Activated CD4-positive, alpha-beta memory T cell treated with anti-CD3 and anti-CD28 coated beads, Interleukin-2, amount 10 ng/mL, durations not matched to agents 7 days and 5 days (primary cell): ENCODE results near the gene SLC4A4. TPM values are rescaled to one million over a fixed set of nuclear protein-coding genes. Genes with fewer than 3 reads are reported as not detected.

Experiments
- CTCF ChIA-PET: fragments of 350-600 bp; sonication (Branson Sonifier 250); formaldehyde crosslinking; loops from one replicate; lab custom pipeline; 2021; ENCODE audit warnings: antibody characterized with exemption, inconsistent platforms; lab: Charles Lee
- POLR2A ChIA-PET: fragments of 350-600 bp; sonication (Branson Sonifier 250); formaldehyde crosslinking; loops from one replicate; lab custom pipeline; 2021; ENCODE audit warnings: antibody characterized with exemption; lab: Charles Lee
- DNase-seq: peaks from one replicate; pipeline ENCODE4 v3.0.0-alpha.2; 2020
- H3K27ac Mint-ChIP-seq: one replicate; pipeline ENCODE4 v1.8.0; 2021; ENCODE audit warnings: mild to moderate bottlenecking, mixed read lengths
- H3K27me3 Mint-ChIP-seq: one replicate; pipeline ENCODE4 v1.8.0; 2021; ENCODE audit warnings: mixed read lengths
- H3K36me3 Mint-ChIP-seq: one replicate; pipeline ENCODE4 v1.8.0; 2021; ENCODE audit warnings: low read depth, mixed read lengths
- H3K4me1 Mint-ChIP-seq: one replicate; pipeline ENCODE4 v1.8.0; 2021; ENCODE audit warnings: mixed read lengths
- H3K4me3 Mint-ChIP-seq: one replicate; pipeline ENCODE4 v1.8.0; 2021; ENCODE audit warnings: mild to moderate bottlenecking, mixed read lengths
- H3K9me3 Mint-ChIP-seq: one replicate; pipeline ENCODE4 v1.8.0; 2021; ENCODE audit warnings: mixed read lengths
- total RNA-seq, 2 experiments: library from RNA; stranded (reverse); gene quantifications; one replicate each; pipeline ENCODE4 v1.2.3, GENCODE V29; 2021

The SLC4A4 gene
- total RNA-seq, 2 experiments from 2014 or later: 2.3 to 3.1 TPM

DNA sequence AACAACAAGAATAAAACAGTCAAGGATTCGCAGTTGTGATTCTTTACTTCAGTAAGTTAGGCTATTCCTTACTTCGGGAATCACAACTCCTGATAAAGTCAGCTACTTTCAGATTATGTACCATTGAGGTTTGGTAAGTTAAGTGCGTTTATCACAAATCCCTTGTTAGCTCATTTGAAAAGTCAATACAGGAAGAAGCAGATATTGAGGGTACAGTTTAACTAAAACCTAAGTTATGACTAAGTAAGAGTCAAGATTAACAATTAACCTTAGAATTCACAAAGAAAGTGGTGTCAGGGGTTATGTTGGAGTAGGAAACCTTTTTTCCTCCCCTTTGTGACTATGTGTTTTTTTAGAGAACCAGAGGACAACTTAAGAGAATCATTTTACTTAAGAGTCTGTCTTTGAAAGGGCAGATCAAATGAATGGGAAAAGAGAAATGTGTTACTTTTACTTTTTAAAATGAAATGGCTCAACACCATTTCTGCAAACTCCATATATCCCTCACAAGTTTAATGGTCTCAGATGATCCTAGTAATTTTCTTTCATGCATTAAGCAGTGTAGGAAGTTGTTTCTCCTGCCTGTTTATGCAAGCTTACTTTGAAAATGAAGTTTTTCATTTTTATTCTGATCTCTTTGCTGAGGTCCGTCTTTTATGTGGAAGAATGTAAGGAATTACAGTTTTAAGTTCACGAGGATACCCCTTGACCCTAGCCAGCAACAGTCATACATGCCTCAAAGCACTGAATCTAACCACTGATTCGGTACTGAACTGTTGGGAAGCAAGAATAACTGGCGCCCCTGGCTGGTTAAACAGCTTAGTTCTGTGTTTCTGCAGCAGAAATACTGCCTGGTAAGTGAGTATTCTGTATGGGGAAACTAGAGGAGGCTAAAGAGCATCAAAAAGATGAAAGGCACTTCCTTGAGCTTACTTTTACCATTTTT lies 211.7 kb downstream of the SLC4A4 start:
- DNase-seq: no peak
- Mint-ChIP-seq H3K27me3 (no peaks in the 10 kb centered on the region), H3K27ac (no peak overlapping the region), H3K9me3 (no peaks in the 10 kb centered on the region), H3K4me3 (no peak overlapping the region), H3K36me3 (no peaks in the 10 kb centered on the region), H3K4me1 (no peaks in the 10 kb centered on the region)
- POLR2A ChIA-PET: no interaction called here
- CTCF ChIA-PET: no interaction called here

DNA sequence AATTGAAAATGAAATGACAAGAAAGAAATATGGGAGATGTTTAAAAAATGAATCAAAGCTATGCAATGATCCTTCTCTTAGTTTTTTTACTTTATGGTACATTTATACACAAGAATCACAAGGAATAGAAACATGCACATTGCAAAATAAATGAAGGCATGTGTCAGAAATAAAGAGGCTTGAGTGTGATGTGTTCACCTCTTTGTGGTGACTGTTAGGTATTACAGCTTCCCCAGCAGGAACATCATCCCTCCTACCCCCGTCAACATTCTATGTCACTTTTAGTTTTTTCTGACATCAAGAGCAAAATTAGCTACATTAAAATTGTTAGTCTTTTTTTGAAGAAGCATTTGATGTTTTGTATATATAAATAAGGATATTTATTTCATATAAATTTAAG lies 214.8 kb downstream of the SLC4A4 start:
- Mint-ChIP-seq H3K27ac (no peak overlapping the region), H3K36me3 (no peaks in the 10 kb centered on the region), H3K9me3 (no peaks in the 10 kb centered on the region), H3K4me3 (no peak overlapping the region), H3K4me1 (no peaks in the 10 kb centered on the region), H3K27me3 (no peaks in the 10 kb centered on the region)
- CTCF ChIA-PET: interaction anchor here (0.7 kb wide), 2 partner anchors 151 to 158 kb away, joined by 3 to 6 read pairs; no protein-coding TSS in a partner anchor
- DNase-seq: no peak
- POLR2A ChIA-PET: no interaction called here

DNA sequence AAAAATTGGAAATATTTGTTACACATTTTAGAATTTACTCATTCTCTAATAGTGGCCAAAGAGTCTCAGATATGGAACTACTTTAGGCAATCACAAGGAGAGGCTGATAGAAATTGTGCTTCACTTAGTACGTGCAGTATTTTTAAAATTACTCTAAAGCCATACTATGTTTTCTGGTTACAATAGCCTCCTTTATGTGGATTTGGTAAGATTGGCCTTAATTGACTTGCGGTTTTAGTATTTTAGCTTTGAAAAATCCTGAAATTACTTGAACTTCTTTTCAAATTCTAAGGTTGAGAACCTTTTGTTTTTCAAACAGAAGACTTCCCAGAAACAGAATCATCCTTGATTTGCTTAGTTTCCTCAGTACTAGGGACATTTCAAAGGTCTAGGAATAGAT lies 215.2 kb downstream of the SLC4A4 start:
- ChIA-PET CTCF (interaction anchor here (0.7 kb wide), 2 partner anchors 151 to 157 kb away, joined by 3 to 6 read pairs; no protein-coding TSS in a partner anchor), POLR2A (no interaction called here)
- H3K36me3 Mint-ChIP-seq: no peaks in the 10 kb centered on the region

DNA sequence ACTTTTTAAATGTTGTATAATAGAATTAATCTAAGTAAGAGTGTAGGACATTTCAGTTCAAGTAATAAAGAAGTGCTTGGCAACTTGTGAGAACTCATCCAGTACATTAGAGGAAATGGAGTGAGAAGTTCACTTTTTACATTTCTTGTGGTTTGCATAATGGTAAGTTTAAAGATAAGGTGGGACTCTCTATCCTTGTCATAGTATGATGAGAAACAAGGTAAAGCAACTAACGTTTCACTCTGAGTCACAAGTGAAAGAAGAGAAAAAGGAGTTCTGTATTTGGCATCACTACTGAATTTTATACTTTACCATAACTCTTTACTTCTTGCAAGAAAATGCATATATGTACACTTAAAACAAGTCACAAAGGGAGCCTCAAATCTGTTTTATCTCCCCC lies 219.4 kb downstream of the SLC4A4 start:
- Mint-ChIP-seq H3K27me3 (no peaks in the 10 kb centered on the region), H3K36me3 (no peaks in the 10 kb centered on the region), H3K4me3 (no peak overlapping the region), H3K27ac (no peak overlapping the region), H3K9me3 (no peaks in the 10 kb centered on the region), H3K4me1 (no peaks in the 10 kb centered on the region)
- CTCF ChIA-PET: no interaction called here
- POLR2A ChIA-PET: no interaction called here
- no peak for DNase-seq

More for the DNA sequence above, 215.2 kb downstream of the SLC4A4 start:
- no peaks in the 10 kb centered on the region for H3K4me1 Mint-ChIP-seq
- no peak overlapping the region for H3K4me3 Mint-ChIP-seq
- H3K27me3 Mint-ChIP-seq: no peaks in the 10 kb centered on the region
- no peak for DNase-seq
- no peak overlapping the region for H3K27ac Mint-ChIP-seq
- no peaks in the 10 kb centered on the region for H3K9me3 Mint-ChIP-seq

DNA sequence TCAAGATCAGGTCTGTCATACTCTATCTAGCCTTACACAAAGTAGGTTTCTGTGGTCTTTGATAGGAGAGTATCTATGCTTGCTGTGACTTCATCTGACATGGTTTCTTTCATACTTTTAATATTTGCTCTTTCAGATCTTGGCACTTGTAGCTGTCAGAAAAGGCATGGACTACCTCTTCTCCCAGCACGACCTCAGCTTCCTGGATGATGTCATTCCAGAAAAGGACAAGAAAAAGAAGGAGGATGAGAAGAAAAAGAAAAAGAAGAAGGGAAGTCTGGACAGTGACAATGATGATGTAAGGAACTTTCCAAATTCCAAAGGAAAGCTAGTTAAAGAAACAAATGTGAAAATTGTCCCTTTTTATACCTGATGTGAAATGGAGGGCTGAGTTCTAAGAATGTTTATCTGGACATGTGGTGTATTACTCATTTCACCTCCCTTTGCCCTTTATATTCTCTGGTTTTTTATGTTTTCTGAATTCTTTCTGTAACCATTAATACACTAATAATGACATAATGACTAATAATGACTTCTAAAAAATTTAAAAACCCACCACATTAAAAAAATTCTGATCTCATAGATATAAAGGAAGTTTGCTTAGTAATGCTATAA lies 221.2 kb downstream of the SLC4A4 start:
- no peak overlapping the region for H3K27ac Mint-ChIP-seq
- POLR2A ChIA-PET: no interaction called here

DNA sequence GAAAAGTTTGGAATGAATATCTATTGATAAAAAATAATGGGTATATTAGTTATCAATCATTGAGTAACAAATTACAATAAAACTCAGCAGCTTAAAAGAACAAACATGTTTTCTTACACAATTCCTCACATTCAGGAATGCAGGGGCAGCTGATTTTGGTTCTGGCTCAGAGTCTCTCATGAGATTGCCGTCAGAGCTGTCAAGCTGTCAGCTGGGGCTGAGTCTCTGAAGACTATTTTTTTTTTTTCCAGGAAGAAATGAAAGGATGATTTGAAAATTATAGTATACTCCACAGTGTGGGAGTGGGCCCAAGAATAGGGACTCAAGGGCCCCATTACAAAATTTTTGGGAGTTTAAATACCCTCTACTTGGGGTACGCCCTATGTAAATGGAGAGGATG lies 226.0 kb downstream of the SLC4A4 start:
- CTCF ChIA-PET: no interaction called here
- DNase-seq: no peak
- no peaks in the 10 kb centered on the region for H3K27me3 Mint-ChIP-seq
- H3K9me3 Mint-ChIP-seq: no peaks in the 10 kb centered on the region
- no peak overlapping the region for H3K4me3 Mint-ChIP-seq
- no peaks in the 10 kb centered on the region for H3K36me3 Mint-ChIP-seq
- POLR2A ChIA-PET: no interaction called here
- no peak overlapping the region for H3K27ac Mint-ChIP-seq
- no peaks in the 10 kb centered on the region for H3K4me1 Mint-ChIP-seq

More for the DNA sequence above, 221.2 kb downstream of the SLC4A4 start:
- H3K4me3 Mint-ChIP-seq: no peak overlapping the region
- H3K4me1 Mint-ChIP-seq: no peaks in the 10 kb centered on the region
- CTCF ChIA-PET: no interaction called here
- H3K9me3 Mint-ChIP-seq: no peaks in the 10 kb centered on the region
- DNase-seq: no peak
- H3K36me3 Mint-ChIP-seq: no peaks in the 10 kb centered on the region
- H3K27me3 Mint-ChIP-seq: no peaks in the 10 kb centered on the region

DNA sequence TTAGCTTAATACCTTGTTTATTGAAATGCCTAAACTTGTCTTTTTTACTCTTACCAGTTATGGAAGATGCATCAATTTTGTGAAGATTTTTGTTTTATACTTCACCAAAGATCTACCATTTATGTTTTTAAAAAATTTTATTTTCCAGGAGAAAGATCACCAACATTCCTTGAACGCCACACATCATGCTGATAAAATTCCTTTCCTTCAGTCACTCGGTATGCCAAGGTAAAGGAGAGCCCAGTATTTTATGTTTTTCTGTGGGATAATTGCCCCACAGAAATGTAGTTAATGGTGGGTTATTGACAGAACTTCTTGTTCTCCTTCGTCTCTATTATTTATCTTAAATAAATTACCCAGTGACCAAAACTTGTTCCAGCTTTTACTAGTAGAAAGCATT lies 228.0 kb downstream of the SLC4A4 start:
- Mint-ChIP-seq H3K27ac (no peak overlapping the region), H3K4me3 (no peak overlapping the region), H3K4me1 (no peaks in the 10 kb centered on the region), H3K9me3 (no peaks in the 10 kb centered on the region), H3K36me3 (no peaks in the 10 kb centered on the region), H3K27me3 (no peaks in the 10 kb centered on the region)
- CTCF ChIA-PET: no interaction called here
- no peak for DNase-seq
- POLR2A ChIA-PET: no interaction called here

DNA sequence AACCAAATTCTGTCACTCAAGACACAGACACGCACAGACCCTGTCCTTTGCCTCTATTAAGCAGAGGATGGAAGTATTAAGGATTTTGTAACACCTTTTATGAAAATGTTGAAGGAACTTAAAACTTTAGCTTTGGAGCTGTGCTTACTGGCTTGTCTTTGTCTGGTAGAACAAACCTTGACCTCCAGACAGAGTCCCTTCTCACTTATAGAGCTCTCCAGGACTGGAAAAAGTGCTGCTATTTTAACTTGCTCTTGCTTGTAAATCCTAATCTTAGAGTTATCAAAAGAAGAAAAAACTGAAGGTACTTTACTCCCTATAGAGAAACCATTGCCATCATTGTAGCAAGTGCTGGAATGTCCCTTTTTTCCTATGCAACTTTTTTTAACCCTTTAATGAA lies 229.3 kb downstream of the SLC4A4 start:
- H3K36me3 Mint-ChIP-seq: no peaks in the 10 kb centered on the region
- ChIA-PET CTCF (no interaction called here), POLR2A (no interaction called here)
- no peak overlapping the region for H3K27ac Mint-ChIP-seq
- no peaks in the 10 kb centered on the region for H3K4me1 Mint-ChIP-seq
- no peak overlapping the region for H3K4me3 Mint-ChIP-seq
- H3K27me3 Mint-ChIP-seq: no peaks in the 10 kb centered on the region
- DNase-seq: no peak
- no peaks in the 10 kb centered on the region for H3K9me3 Mint-ChIP-seq

DNA sequence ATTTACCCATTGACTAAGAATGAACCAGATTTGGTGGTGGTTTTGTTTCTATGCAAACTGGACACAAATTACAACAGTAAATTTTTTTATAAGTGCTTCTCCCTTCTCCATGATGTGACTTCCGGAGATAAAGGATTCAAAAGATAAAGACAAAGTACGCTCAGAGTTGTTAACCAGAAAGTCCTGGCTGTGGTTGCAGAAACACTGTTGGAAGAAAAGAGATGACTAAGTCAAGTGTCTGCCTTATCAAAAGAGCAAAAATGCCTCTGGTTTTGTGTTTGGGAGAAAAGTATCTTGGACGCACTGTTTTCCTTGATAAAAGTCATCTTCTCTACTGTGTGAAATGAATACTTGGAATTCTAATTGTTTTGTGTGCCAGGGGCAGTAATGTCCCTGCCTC lies 231.7 kb downstream of the SLC4A4 start:
- Mint-ChIP-seq H3K36me3 (no peaks in the 10 kb centered on the region), H3K4me1 (no peaks in the 10 kb centered on the region), H3K9me3 (peaks cover 4% of the 10 kb centered on the region), H3K27ac (no peak overlapping the region), H3K4me3 (no peak overlapping the region), H3K27me3 (no peaks in the 10 kb centered on the region)
- CTCF ChIA-PET: no interaction called here
- no peak for DNase-seq
- POLR2A ChIA-PET: no interaction called here

DNA sequence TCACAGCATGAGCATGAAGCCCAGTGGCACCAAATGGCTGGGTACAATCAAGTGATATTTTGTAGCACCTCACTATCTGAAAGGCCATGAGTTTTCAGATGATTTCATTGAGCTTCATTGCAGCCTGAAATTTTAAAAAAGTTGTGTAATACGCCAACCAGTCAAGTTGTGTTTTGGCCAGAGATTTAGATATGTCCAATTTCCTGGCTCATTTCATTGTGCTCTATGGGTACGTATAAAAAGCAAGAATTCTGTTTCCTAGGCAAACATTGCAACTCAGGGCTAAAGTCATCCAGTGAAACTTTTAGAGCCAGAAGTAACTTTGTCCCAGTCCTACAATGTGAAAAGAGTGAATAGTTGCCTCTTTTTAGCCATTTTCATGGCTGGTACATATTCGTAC lies 232.5 kb downstream of the SLC4A4 start:
- Mint-ChIP-seq H3K27ac (no peak overlapping the region), H3K36me3 (no peaks in the 10 kb centered on the region), H3K4me1 (no peaks in the 10 kb centered on the region), H3K9me3 (peaks cover 4% of the 10 kb centered on the region), H3K27me3 (no peaks in the 10 kb centered on the region), H3K4me3 (no peak overlapping the region)
- ChIA-PET CTCF (no interaction called here), POLR2A (no interaction called here)
- DNase-seq: no peak

DNA sequence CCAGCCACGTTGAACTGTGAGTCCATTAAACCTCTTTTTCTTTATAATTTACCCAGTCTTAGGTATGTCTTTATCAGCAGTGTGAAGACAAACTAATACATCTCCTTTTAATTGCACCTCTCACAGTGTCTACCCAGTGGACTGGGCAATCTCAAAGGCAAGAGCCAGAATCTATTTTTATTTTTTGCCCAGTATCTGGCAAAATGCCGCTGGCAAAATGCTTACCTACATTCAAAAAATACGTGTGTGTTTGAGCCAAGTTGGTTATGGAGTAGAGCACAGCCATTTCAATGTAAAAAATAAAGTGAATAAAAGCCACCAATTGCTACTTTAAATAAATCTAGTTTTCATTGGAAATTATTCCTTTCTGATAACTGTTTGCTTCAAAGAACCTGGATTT lies 245.2 kb downstream of the SLC4A4 start:
- ChIA-PET CTCF (no interaction called here), POLR2A (no interaction called here)
- Mint-ChIP-seq H3K4me3 (no peak overlapping the region), H3K27ac (no peak overlapping the region), H3K9me3 (no peaks in the 10 kb centered on the region), H3K27me3 (no peaks in the 10 kb centered on the region), H3K36me3 (no peaks in the 10 kb centered on the region), H3K4me1 (no peaks in the 10 kb centered on the region)
- no peak for DNase-seq

DNA sequence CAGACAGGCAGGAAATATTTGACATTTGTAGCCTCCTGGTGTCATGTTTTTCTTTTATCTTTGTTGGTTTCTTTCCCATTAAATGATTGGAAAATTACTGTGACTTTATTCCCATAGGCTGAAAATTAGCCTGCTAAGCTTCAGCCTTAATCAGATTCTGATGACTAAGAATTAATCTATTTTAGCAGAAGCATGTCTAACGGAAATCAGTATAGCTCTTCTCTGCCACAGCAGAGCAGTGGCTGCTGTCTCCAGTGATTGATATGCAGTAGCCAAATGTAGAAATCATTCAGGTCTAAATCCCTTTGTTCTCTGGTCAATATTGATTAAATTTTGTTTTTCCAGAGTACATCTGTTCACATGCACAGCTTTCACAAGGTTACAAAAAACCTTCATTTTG lies 245.8 kb downstream of the SLC4A4 start:
- H3K27ac Mint-ChIP-seq: no peak overlapping the region
- no peak overlapping the region for H3K4me3 Mint-ChIP-seq
- H3K9me3 Mint-ChIP-seq: no peaks in the 10 kb centered on the region
- ChIA-PET POLR2A (no interaction called here), CTCF (no interaction called here)
- H3K36me3 Mint-ChIP-seq: no peaks in the 10 kb centered on the region
- no peaks in the 10 kb centered on the region for H3K4me1 Mint-ChIP-seq
- no peaks in the 10 kb centered on the region for H3K27me3 Mint-ChIP-seq
- no peak for DNase-seq

DNA sequence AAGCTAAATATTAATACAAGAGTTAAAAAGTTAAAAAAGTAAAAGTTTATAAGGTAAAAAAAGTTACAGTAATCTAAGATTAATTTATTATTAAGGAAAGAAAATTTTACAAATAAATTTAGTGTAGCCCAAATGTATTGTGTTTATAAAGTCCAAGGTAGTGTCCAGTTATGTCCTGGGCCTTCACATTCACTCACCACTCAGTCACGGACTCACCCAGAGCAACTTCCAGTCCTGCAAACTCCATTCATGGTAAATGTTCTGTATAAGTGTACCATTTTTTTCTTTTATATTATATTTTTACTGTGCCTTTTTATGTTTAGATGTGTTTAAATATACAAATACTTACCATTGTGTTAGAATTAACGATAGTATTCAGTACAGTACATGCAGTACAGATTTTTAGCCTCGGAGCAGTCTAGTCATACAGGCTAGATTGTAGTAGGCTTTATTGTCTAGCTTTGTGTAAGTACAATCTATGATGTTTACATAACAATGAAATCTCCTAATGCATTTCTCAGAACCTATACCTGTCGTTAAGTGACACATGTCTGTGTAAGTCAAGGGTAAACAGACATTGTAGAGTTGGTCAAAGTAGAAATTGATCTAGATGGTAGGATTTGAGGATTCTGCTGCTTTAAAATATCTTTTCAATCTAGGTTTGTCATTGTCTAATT lies 247.4 kb downstream of the SLC4A4 start:
- CTCF ChIA-PET: no interaction called here
- no peak for DNase-seq
- Mint-ChIP-seq H3K9me3 (no peaks in the 10 kb centered on the region), H3K4me3 (no peak overlapping the region), H3K36me3 (no peaks in the 10 kb centered on the region), H3K4me1 (no peaks in the 10 kb centered on the region), H3K27me3 (no peaks in the 10 kb centered on the region), H3K27ac (no peak overlapping the region)
- POLR2A ChIA-PET: no interaction called here
